HK-2 (cell line): ENCODE data around the gene FAM162B.
"Not testable (repeated sequence)": the region's sequence is repeated elsewhere in the genome, so short reads cannot be mapped to it uniquely, and the experiment has no call there.

ENCODE experiments used
- DNase-seq: peaks from one replicate; pipeline ENCODE4 v3.0.0-alpha.2; 2018; ENCODE audit not compliant: unreplicated experiment

Gene FAM162B

GRCh38 chr6:116764961-116765841, at the start of gene FAM162B:
Gene FAM162B (minus strand): TSS chr6:116765719. CDS start chr6:116765576, 143 bp downstream.
- DNase-seq = peak; percentile 21

- DNase-seq = no peak
Measured at GRCh38 chr6:116812051-116812650, 46.6 kb upstream of the FAM162B start.

GRCh38 chr6:116801971-116802370, 36.5 kb upstream of the FAM162B start:
- no peak for DNase-seq

- DNase-seq = no peak
Measured at GRCh38 chr6:116799945-116800344, 34.4 kb upstream of the FAM162B start.

- no peak for DNase-seq
Measured at GRCh38 chr6:116797585-116797984, 32.1 kb upstream of the FAM162B start.

- no peak for DNase-seq
Measured at GRCh38 chr6:116793224-116793623, 27.7 kb upstream of the FAM162B start.

- no peak for DNase-seq
Measured at GRCh38 chr6:116783852-116784251, 18.3 kb upstream of the FAM162B start.

GRCh38 chr6:116779573-116780164, 14.2 kb upstream of the FAM162B start:
- DNase-seq = no peak

- DNase-seq = no peak
Measured at GRCh38 chr6:116773886-116774285, 8.4 kb upstream of the FAM162B start.

- DNase-seq = no peak
Measured at GRCh38 chr6:116772450-116772849, 6.9 kb upstream of the FAM162B start.

- DNase-seq = no peak
Measured at GRCh38 chr6:116767715-116768114, 2.2 kb upstream of the FAM162B start.

- no peak for DNase-seq
Measured at GRCh38 chr6:116766506-116767176, 1.1 kb upstream of the FAM162B start.

GRCh38 chr6:116764629-116764960, 924 bp downstream of the FAM162B start:
- no peak for DNase-seq

GRCh38 chr6:116763906-116764628, 1.5 kb downstream of the FAM162B start:
- DNase-seq = no peak

- DNase-seq = no peak
Measured at GRCh38 chr6:116763048-116763447, 2.5 kb downstream of the FAM162B start.

GRCh38 chr6:116762235-116762634, 3.3 kb downstream of the FAM162B start:
- DNase-seq = no peak

GRCh38 chr6:116761779-116762178, 3.7 kb downstream of the FAM162B start:
- DNase-seq = no peak

GRCh38 chr6:116745176-116745575, 20.3 kb downstream of the FAM162B start:
- no peak for DNase-seq

- no peak for DNase-seq
Measured at GRCh38 chr6:116741571-116741970, 23.9 kb downstream of the FAM162B start.

- DNase-seq = not testable (repeated sequence)
Measured at GRCh38 chr6:116740486-116740885, 25.0 kb downstream of the FAM162B start.

- DNase-seq = no peak
Measured at GRCh38 chr6:116737004-116737403, 28.5 kb downstream of the FAM162B start.

- no peak for DNase-seq
Measured at GRCh38 chr6:116730513-116730912, 35.0 kb downstream of the FAM162B start.
